TTC549 (cell line): ENCODE measurements around the gene TACR1.
"Not testable (repeated sequence)": the region's sequence is repeated elsewhere in the genome, so short reads cannot be mapped to it uniquely, and the experiment has no call there.

Source experiments
- FAIRE-seq: peaks from 2 replicates; lab custom pipeline; 2012; peaks lifted over from hg19 to GRCh38; lab: Jason Lieb, UNC

TACR1 gene

GRCh38 chr2:75087736-75088135 is 111.6 kb downstream of the TACR1 start:
- FAIRE-seq = no peak

GRCh38 chr2:75079575-75079974 is 119.7 kb downstream of the TACR1 start:
- FAIRE-seq = no peak

GRCh38 chr2:75077909-75078308 is 121.4 kb downstream of the TACR1 start:
- FAIRE-seq = no peak

GRCh38 chr2:75076088-75076487 is 123.2 kb downstream of the TACR1 start:
- no peak for FAIRE-seq

GRCh38 chr2:75074708-75075107 is 124.6 kb downstream of the TACR1 start:
- FAIRE-seq = no peak

GRCh38 chr2:75074228-75074627 is 125.1 kb downstream of the TACR1 start:
- no peak for FAIRE-seq

- no peak for FAIRE-seq
Measured at GRCh38 chr2:75071766-75072165, 127.6 kb downstream of the TACR1 start.

GRCh38 chr2:75068546-75068945 is 130.8 kb downstream of the TACR1 start:
- no peak for FAIRE-seq

- FAIRE-seq = no peak
Measured at GRCh38 chr2:75067506-75067905, 131.8 kb downstream of the TACR1 start.

- no peak for FAIRE-seq
Measured at GRCh38 chr2:75066121-75066902, 133.0 kb downstream of the TACR1 start.

GRCh38 chr2:75065402-75066008 is 133.8 kb downstream of the TACR1 start:
- FAIRE-seq = no peak

GRCh38 chr2:75064691-75065396 is 134.5 kb downstream of the TACR1 start:
- FAIRE-seq = no peak

- no peak for FAIRE-seq
Measured at GRCh38 chr2:75063906-75064305, 135.4 kb downstream of the TACR1 start.

GRCh38 chr2:75058427-75058826 is 140.9 kb downstream of the TACR1 start:
- no peak for FAIRE-seq

- not testable (repeated sequence) for FAIRE-seq
Measured at GRCh38 chr2:75057150-75057549, 142.2 kb downstream of the TACR1 start.

GRCh38 chr2:75055820-75056675 is 143.3 kb downstream of the TACR1 start:
- FAIRE-seq = no peak

GRCh38 chr2:75055142-75055819 is 144.0 kb downstream of the TACR1 start:
- no peak for FAIRE-seq

GRCh38 chr2:75054296-75054695 is 145.0 kb downstream of the TACR1 start:
- no peak for FAIRE-seq

- no peak for FAIRE-seq
Measured at GRCh38 chr2:75053484-75054112, 145.7 kb downstream of the TACR1 start.

- FAIRE-seq = no peak
Measured at GRCh38 chr2:75047992-75048625, 151.2 kb downstream of the TACR1 start.
